Activated naive CD8-positive, alpha-beta T cell treated with anti-CD3 and anti-CD28 coated beads, Interleukin-2, amount 50 U/mL, for 16 hours (primary cell): ENCODE data around the gene CHST2.

Experiments used
- DNase-seq: peaks from one replicate; pipeline ENCODE4 v3.0.0-alpha.2; 2020; ENCODE audit warnings: low read depth, low spot score

The CHST2 gene

GRCh38 chr3:143167969-143168854 lies 48.6 kb downstream of the CHST2 start:
- DNase-seq, result no peak

- DNase-seq, result no peak
Observed at GRCh38 chr3:143168855-143169192, 49.3 kb downstream of the CHST2 start.

GRCh38 chr3:143170074-143170473 lies 50.5 kb downstream of the CHST2 start:
- DNase-seq, result no peak

GRCh38 chr3:143170676-143171075 lies 51.1 kb downstream of the CHST2 start:
- DNase-seq, result no peak

GRCh38 chr3:143171141-143171980 lies 51.8 kb downstream of the CHST2 start:
- DNase-seq, result no peak

- DNase-seq, result no peak
Observed at GRCh38 chr3:143172062-143172794, 52.7 kb downstream of the CHST2 start.

GRCh38 chr3:143172795-143173145 lies 53.2 kb downstream of the CHST2 start:
- no peak for DNase-seq

- no peak for DNase-seq
Observed at GRCh38 chr3:143173242-143173641, 53.7 kb downstream of the CHST2 start.
